Fibroblast of skin of left quadriceps (primary cell): ENCODE measurements around the gene CSTF2.
"Not testable (repeated sequence)": the region's sequence is repeated elsewhere in the genome, so short reads cannot be mapped to it uniquely, and the experiment has no call there.

Experiments used
- DNase-seq, 2 experiments: peaks; one replicate each; pipeline ENCODE4 v3.0.0-alpha.2; 2013; ENCODE audit warnings: low read depth in 2 of 2

CSTF2 gene

GRCh38 chrX:100819837-100820666, at the start of gene CSTF2:
Gene CSTF2, plus strand, starts transcription at chrX:100820391. Its CDS starts 26 bp downstream, at chrX:100820417.
- DNase-seq: peak; percentile 46 to 50

DNA sequence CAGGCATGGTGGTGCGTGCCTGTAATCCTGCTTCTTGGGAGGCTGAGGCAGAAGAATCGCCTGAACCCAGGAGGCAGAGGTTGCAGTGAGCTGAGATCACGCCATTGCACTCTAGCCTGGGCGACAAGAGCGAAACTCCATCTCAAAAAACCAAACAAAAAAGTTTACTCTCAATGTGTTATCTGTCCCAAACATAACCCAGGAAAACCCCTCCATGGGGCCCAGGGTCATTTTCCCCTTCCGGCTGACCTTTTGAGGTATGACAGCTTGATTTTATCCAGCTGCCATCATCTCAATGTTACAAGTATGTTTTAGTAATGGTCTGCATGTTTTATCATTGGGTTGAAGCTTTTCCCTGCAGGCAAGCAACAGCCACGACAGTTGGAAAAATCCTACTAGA, 23.8 kb upstream of the CSTF2 start:
- DNase-seq: not testable (repeated sequence)

DNA sequence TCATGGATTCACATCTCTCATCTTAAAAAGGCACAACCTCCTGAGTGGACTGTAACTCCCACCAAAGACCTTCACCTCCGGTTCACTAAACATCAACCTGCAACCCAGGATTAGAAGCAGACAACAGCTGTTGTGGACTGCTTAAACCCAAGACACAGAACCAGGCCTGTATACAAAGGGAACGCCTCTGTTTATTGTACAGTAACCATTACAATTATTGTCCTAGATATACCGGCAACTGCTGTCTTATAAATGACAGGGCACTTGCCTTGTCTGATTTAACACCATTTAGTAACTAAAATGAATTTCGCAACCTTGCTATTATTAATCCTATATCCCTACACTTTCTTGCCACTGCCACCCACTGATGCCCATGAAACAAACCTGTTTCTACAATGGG, 22.8 kb upstream of the CSTF2 start:
- no peak for DNase-seq

- DNase-seq: no peak
Measured at GRCh38 chrX:100798484-100799214, 21.5 kb upstream of the CSTF2 start.

DNA sequence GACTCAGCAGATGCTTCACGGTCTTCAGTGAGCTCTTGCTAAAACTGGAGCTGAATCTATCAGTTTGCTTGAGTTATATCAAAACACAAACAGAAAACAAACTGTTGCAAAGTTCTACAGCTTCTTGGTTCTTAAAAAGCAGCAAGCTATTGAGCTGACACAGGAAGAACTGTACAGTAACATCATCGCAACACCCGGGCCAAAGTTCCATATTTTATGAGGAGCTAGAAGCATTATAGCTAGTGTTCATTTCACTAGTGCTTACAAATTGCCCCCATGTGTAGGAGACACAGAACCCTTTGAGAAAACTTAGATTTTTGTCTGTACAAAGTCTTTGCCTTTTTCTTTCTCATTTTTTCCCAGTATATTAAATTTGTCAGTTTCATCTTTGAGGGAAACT, 17.3 kb upstream of the CSTF2 start:
- DNase-seq: no peak

DNA sequence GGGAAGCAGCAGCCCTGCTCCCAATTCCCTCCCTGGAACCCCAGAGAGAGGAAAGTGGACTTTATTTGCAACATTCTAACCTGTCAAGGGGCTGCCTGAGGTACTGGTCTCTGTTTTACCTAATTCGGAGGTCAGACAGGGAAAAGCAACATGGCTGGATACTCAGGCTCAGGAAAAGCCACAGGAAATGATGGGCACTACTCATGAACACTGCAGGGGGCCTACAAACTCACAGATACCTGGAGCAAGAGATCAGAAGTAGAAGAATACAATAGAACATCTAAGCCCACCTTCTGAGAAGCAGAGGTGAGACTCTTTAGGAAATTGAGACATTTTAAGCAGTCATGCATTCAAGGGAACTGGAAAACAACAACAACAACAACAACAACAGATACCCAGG, 15.4 kb upstream of the CSTF2 start:
- no peak for DNase-seq

DNA sequence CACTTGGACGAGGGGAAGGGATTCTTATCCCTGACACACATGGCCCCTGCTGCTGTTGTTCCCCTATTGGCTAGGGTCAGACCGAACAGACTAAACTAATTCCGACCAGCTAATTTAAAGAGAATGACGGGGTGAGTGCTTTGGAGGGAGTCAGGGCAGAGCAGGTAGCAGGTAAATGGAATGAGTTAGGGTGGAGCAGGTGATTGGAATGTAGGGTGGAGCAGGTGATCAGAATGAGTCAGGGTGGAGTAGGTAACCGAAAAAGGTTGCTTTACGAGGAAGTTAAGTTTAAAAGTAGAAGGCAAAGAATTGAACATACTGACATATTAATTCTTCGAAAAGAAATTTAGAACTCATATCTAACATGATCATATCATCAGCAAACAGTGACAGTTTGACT, 11.9 kb upstream of the CSTF2 start:
- DNase-seq: not testable (repeated sequence)

DNA sequence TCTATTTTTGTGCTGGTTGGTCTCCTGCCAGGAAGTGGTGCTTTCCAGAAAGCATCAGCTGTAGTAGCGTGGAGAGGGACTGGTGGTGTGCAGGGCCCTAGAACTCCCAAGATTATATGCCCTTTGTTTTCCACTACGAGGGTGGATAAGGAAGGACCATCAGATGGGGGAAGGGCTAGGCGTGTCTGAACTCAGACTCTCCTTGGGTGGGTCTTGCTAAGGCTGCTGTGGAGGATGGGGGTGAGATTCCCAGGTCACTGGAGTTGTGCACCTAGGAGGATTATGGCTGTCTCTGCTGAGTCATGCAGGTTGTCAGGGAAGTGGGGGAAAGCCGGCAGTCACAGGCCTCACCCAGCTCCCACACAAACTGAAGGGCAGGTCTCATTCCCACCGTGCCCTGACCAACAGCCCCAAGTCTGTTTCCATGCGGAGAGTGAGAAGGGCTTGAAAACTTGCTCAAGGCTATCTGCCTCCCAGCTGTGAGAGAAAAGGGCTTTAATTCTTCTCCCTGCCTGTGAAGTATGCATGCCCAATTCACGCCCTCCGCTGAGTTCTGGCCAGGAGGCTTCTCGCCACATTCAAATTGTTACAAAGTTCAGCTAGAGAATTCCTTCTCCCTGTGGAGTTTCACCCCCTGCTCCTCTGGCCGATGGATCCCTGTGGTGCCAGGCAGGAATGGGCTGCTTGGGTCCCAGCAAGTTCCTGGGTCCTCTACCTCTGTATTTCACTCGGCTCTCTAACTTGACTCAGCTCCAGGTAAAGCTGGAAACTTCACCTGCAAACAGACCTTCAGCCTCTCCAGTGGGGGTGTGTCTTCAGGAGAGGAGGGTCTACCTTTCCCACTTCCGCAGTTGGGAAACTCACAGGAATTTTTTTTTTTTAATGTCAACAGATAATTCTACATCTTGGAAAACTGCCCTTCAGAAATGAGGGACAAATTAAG, 7.7 kb upstream of the CSTF2 start:
- no peak for DNase-seq

DNA sequence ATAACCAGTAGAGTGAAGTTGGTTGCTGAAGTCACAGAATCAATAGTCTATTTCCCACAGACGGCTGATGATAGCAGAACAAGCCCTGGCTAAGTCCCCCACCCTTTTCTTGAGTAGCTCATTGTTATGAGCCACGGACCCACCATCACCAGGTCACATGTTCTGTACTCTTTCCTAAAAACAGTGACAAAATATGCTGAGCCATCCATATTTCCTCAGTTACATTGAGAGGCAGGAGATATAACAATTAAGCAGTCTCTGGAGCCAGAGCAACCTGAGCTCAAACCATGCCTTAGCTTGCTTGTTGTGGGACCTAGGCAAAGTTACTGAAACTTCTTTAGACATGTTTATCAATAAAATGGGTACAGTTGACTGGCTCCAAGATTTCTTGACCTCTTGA, 2.9 kb upstream of the CSTF2 start:
- no peak for DNase-seq

GRCh38 chrX:100819534-100819836, 706 bp upstream of the CSTF2 start:
- DNase-seq: no peak

GRCh38 chrX:100829730-100830129, 9.5 kb downstream of the CSTF2 start:
- no peak for DNase-seq

GRCh38 chrX:100830143-100830542, 10.0 kb downstream of the CSTF2 start:
- no peak for DNase-seq

DNA sequence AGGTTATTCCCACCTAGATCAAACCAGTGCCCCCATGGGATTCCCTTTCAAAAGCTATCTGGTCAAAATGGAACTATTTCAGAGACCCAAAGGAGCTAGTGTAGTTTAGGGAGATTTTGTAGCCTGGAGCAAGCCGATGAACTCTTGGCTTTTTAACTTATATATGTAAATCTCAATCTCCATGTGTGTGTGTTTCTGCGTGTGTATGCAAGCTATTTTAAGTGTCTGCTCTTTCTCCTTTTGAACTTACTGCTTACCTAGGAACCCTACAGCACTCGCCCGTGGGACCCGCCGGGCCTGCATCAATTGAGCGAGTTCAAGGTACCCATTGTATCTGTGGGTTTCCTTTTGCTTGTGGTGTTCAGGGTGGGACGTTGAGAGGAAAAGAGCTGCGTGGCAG, 10.4 kb downstream of the CSTF2 start:
- DNase-seq: no peak

GRCh38 chrX:100831219-100831946, 11.2 kb downstream of the CSTF2 start:
- no peak for DNase-seq

GRCh38 chrX:100850317-100850716, 30.1 kb downstream of the CSTF2 start:
- no peak for DNase-seq

GRCh38 chrX:100852810-100853209, 32.6 kb downstream of the CSTF2 start:
- DNase-seq: no peak

GRCh38 chrX:100863326-100863864, 43.2 kb downstream of the CSTF2 start:
- no peak for DNase-seq

DNA sequence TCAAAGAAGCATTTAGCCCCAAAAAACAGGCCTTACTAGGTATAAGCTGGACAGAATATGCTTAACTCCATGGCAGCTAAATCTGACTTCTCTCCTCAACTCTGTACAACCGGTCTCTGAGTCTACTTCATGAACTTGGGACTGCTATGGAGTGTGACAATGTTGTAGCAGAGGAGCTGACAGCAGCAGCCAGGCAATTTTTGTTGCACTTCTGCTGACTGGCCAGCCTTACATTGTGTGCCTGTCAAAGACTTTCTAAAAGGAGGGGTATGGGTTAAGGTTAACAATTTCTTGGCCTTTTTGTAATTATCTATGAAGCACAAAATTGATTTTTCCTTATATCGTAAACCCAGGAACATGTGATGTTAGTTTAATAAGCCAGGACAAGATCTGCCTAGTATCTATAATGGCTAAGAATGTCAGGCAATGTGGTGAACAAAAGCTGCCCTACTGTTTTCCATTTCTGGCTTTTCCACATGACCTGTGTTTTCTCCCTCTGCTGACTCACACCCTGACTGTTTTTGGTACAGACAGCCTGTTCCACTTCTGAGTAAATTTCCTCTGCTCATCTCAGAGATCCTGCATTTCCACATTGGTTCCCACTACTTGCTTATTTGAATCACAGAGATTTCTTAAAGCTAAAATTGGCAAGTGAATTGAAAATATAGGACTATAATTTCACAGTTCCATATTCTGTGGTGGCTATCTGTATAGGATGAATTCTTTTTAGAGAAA, 44.6 kb downstream of the CSTF2 start:
- no peak for DNase-seq

- no peak for DNase-seq
Measured at GRCh38 chrX:100868273-100868672, 48.1 kb downstream of the CSTF2 start.

- no peak for DNase-seq
Measured at GRCh38 chrX:100870527-100870926, 50.3 kb downstream of the CSTF2 start.
